WTC11 (cell line): Measurements from ENCODE around the gene GASK1B. TPM values are rescaled to one million over a fixed set of nuclear protein-coding genes. Genes with fewer than 3 reads are reported as not detected.

Experiments
- ATAC-seq: fragments of 200-7000 bp; cut with Tn5 transposase; 2 replicates; pipeline ENCODE4 v1.10.0; 2021; ENCODE audit warnings: mild to moderate bottlenecking, moderate library complexity
- Bru-seq: library from RNA; stranded (reverse); fragments of 400-500 nt; gene quantifications from one replicate; lab custom pipeline; 2021; lab: Mats Ljungman, UMichigan
- CTCF ChIA-PET: fragments of 300-600 bp; sonication (Branson Sonifier 250); formaldehyde crosslinking; loops from one replicate; lab custom pipeline; 2021; ENCODE audit warnings: antibody characterized with exemption; lab: Charles Lee
- POLR2A ChIA-PET: fragments of 350-600 bp; sonication (Branson Sonifier 250); formaldehyde crosslinking; loops from one replicate; lab custom pipeline; 2021; ENCODE audit warnings: antibody characterized with exemption; lab: Charles Lee
- DNase-seq: peaks from one replicate; pipeline ENCODE4 v3.0.0; 2021; ENCODE audit warnings: low spot score
- H3K27ac Mint-ChIP-seq: 2 replicates; pipeline ENCODE4 v1.8.0; 2021; ENCODE audit warnings: mixed read lengths
- H3K27me3 Mint-ChIP-seq: 2 replicates; pipeline ENCODE4 v1.8.0; 2021; ENCODE audit warnings: low read depth, mild to moderate bottlenecking, moderate library complexity, mixed read lengths
- H3K36me3 Mint-ChIP-seq: 2 replicates; pipeline ENCODE4 v1.8.0; 2021; ENCODE audit warnings: mixed read lengths
- H3K4me1 Mint-ChIP-seq: 2 replicates; pipeline ENCODE4 v1.8.0; 2022; ENCODE audit warnings: mixed read lengths
- H3K4me3 Mint-ChIP-seq: 2 replicates; pipeline ENCODE4 v1.8.0; 2021; ENCODE audit warnings: mild to moderate bottlenecking, moderate library complexity, mixed read lengths
- H3K9me3 Mint-ChIP-seq: 2 replicates; pipeline ENCODE4 v1.8.0; 2021; ENCODE audit warnings: mixed read lengths
- AR ChIP-seq: fragments of 250-450 bp; sonication (Bioruptor Pico); IDR thresholded peaks from 2 replicates; pipeline ENCODE4 v1.9.0; 2021; ENCODE audit warnings: mild to moderate bottlenecking
- ATF3 ChIP-seq: sonication (generic); formaldehyde crosslinking; conservative IDR thresholded peaks from 2 replicates; pipeline ENCODE4 v1.8.1; 2022; ENCODE audit warnings: mild to moderate bottlenecking, missing genetic modification reagents
- CTCF ChIP-seq: fragments of 200-600 bp; IDR thresholded peaks from 2 replicates; pipeline ENCODE4 v1.8.0; 2022; ENCODE audit warnings: antibody characterized with exemption
- E2F1 ChIP-seq: sonication (generic); formaldehyde crosslinking; IDR thresholded peaks from 2 replicates; pipeline ENCODE4 v1.8.0; 2022; ENCODE audit warnings: mild to moderate bottlenecking, missing genetic modification reagents
- E2F5 ChIP-seq: sonication (generic); formaldehyde crosslinking; IDR thresholded peaks from 2 replicates; pipeline ENCODE4 v1.8.1; 2022; ENCODE audit warnings: mild to moderate bottlenecking, moderate library complexity, missing genetic modification reagents
- FOXP1 ChIP-seq: sonication (generic); formaldehyde crosslinking; IDR thresholded peaks from 2 replicates; pipeline ENCODE4 v1.8.0; 2022; ENCODE audit warnings: missing genetic modification reagents, mild to moderate bottlenecking, moderate library complexity, borderline replicate concordance
- MAX ChIP-seq: sonication (generic); formaldehyde crosslinking; IDR thresholded peaks from 2 replicates; pipeline ENCODE4 v1.8.0; 2022; ENCODE audit warnings: mild to moderate bottlenecking, missing genetic modification reagents
- MYBL2 ChIP-seq: sonication (generic); formaldehyde crosslinking; IDR thresholded peaks from 2 replicates; pipeline ENCODE4 v1.8.1; 2023; ENCODE audit warnings: mild to moderate bottlenecking, moderate library complexity, missing genetic modification reagents
- NFYB ChIP-seq: sonication (generic); formaldehyde crosslinking; conservative IDR thresholded peaks from 2 replicates; pipeline ENCODE4 v1.8.0; 2022; ENCODE audit warnings: low read depth, missing genetic modification reagents
- NR1H2 ChIP-seq: sonication (generic); formaldehyde crosslinking; IDR thresholded peaks from 2 replicates; pipeline ENCODE4 v1.9.0; 2021; ENCODE audit warnings: mild to moderate bottlenecking, moderate library complexity, missing genetic modification reagents
- STAT6 ChIP-seq: sonication (generic); formaldehyde crosslinking; conservative IDR thresholded peaks from 2 replicates; pipeline ENCODE4 v1.8.1; 2023; ENCODE audit warnings: mild to moderate bottlenecking, low read depth, missing genetic modification reagents, moderate library complexity
- USF1 ChIP-seq: sonication (generic); formaldehyde crosslinking; IDR thresholded peaks from 2 replicates; pipeline ENCODE4 v1.8.0; 2022; ENCODE audit warnings: mild to moderate bottlenecking, missing genetic modification reagents
- ZBTB21 ChIP-seq: sonication (generic); formaldehyde crosslinking; IDR thresholded peaks from 2 replicates; pipeline ENCODE4 v1.8.1; 2023; ENCODE audit warnings: mild to moderate bottlenecking, missing genetic modification reagents, borderline replicate concordance
- ZNF317 ChIP-seq: sonication (generic); formaldehyde crosslinking; IDR thresholded peaks from 2 replicates; pipeline ENCODE4 v1.8.1; 2023; ENCODE audit warnings: low read depth, mild to moderate bottlenecking, moderate library complexity, missing genetic modification reagents, borderline replicate concordance
- ZNF671 ChIP-seq: fragments of 250-450 bp; sonication (Bioruptor Pico); IDR thresholded peaks from 2 replicates; pipeline ENCODE4 v1.8.0; 2021; ENCODE audit warnings: mild to moderate bottlenecking
- long read RNA-seq, 3 experiments: library from RNA in 1 of 3; library from capped mRNA in 1 of 3; library from polyadenylated mRNA in 1 of 3; unstranded in 2 of 3; stranded (forward) in 1 of 3; transcript quantifications; one replicate each; pipeline ENCODE4 v2.0.0, GENCODE V29; 2021
- total RNA-seq: library from RNA; stranded (reverse); gene quantifications from 3 replicates; pipeline ENCODE4 v1.2.3, GENCODE V29; 2021

Gene GASK1B
- 0.23 to 0.32 TPM (median 0.24 TPM) in 3 replicates for total RNA-seq
- Bru-seq, nascent RNA = percentile 5 among the genes with signal in this experiment
- long read RNA-seq, experiment 1 = 0 reads
- long read RNA-seq, experiment 2 = 0 reads
- long read RNA-seq, experiment 3 = 0 reads

GRCh38 chr4:158172261-158173258 is at the start of gene GASK1B:
Gene GASK1B (minus strand): TSS chr4:158173025. CDS start chr4:158171375, 1,650 bp downstream.
- no peaks in the 10 kb centered on the region for H3K36me3 Mint-ChIP-seq
- no peak within 1 kb of the TSS for H3K27ac Mint-ChIP-seq
- H3K27me3 Mint-ChIP-seq = no peaks in the 10 kb centered on the region
- no peak within 1 kb of the TSS for H3K4me3 Mint-ChIP-seq
- no peak for TF ChIP-seq ZBTB21
- peak; percentile 33; the same call in 1 of the 2 replicates for TF ChIP-seq CTCF
- ChIA-PET POLR2A (no interaction called here), CTCF (interaction anchor here (1.0 to 3.1 kb wide), 4 partner anchors 10 to 179 kb away, joined by 3 to 12 read pairs (median 8); no protein-coding TSS in a partner anchor)
- no peaks in the 10 kb centered on the region for H3K9me3 Mint-ChIP-seq
- peak; percentile 56 for ATAC-seq
- DNase-seq = peak; percentile 20
- peaks cover 10% of the 10 kb centered on the region for H3K4me1 Mint-ChIP-seq

GRCh38 chr4:158219623-158220022 is 46.8 kb upstream of the GASK1B start:
- no peak overlapping the region for H3K4me3 Mint-ChIP-seq
- DNase-seq = no peak
- H3K27me3 Mint-ChIP-seq = no peaks in the 10 kb centered on the region
- 0 out of 2 replicates have a peak overlapping the region, but pooled peaks have one; percentile 62 for H3K27ac Mint-ChIP-seq
- peak; percentile 32; the same call in 1 of the 2 replicates for ATAC-seq
- POLR2A ChIA-PET = interaction anchor here (0.6 kb wide), 1 partner anchor 35 kb away, joined by 4 read pairs; no protein-coding TSS in a partner anchor
- H3K36me3 Mint-ChIP-seq = no peaks in the 10 kb centered on the region; the same call in 1 of the 2 replicates
- H3K4me1 Mint-ChIP-seq = peaks cover 13% of the 10 kb centered on the region
- CTCF ChIA-PET = interaction anchor here (0.7 to 0.8 kb wide), 2 partner anchors 9 to 28 kb away, joined by 3 read pairs; partner anchors contain the start of gene TMEM144
- TF ChIP-seq STAT6 (CRISPR knock-in tag) = no peak
- no peak for TF ChIP-seq E2F5
- H3K9me3 Mint-ChIP-seq = no peaks in the 10 kb centered on the region

GRCh38 chr4:158217763-158218162 is 44.9 kb upstream of the GASK1B start:
- ChIA-PET POLR2A (no interaction called here), CTCF (interaction anchor here (1.1 kb wide), 1 partner anchor 31 kb away, joined by 3 read pairs; no protein-coding TSS in a partner anchor)
- H3K9me3 Mint-ChIP-seq = no peaks in the 10 kb centered on the region
- no peak overlapping the region for H3K27ac Mint-ChIP-seq
- peaks cover 19% of the 10 kb centered on the region for H3K4me1 Mint-ChIP-seq
- no peaks in the 10 kb centered on the region for H3K27me3 Mint-ChIP-seq
- no peaks in the 10 kb centered on the region; the same call in 1 of the 2 replicates for H3K36me3 Mint-ChIP-seq
- H3K4me3 Mint-ChIP-seq = no peak overlapping the region
- ATAC-seq = no peak
- DNase-seq = no peak
- TF ChIP-seq MYBL2 (CRISPR knock-in tag) = no peak
- TF ChIP-seq E2F1 = no peak
- no peak for TF ChIP-seq ZNF317 (CRISPR knock-in tag)
- no peak for TF ChIP-seq ATF3 (CRISPR knock-in tag)
- no peak for TF ChIP-seq NFYB
- no peak for TF ChIP-seq MAX (CRISPR knock-in tag)
- no peak for TF ChIP-seq FOXP1
- TF ChIP-seq USF1 = no peak
- TF ChIP-seq ZNF671 (CRISPR knock-in tag) = no peak
- no peak for TF ChIP-seq E2F5
- TF ChIP-seq AR (CRISPR knock-in tag) = no peak
- no peak for TF ChIP-seq NR1H2 (CRISPR knock-in tag)
